Panc1 (cell line): Measurements from ENCODE around the gene RNF186.

Experiments
- POLR2AphosphoS5 ChIP-seq: IDR thresholded peaks from 2 replicates; pipeline ENCODE4 v1.6.1; 2012; ENCODE audit warnings: mild to moderate bottlenecking, low read depth, low read length, moderate library complexity
- TF ChIP-seq, protein P1 (sequence below): fragments of 450-650 bp; IDR thresholded peaks from 2 replicates; pipeline ENCODE4 v1.5.1; 2017; ENCODE audit warnings: mild to moderate bottlenecking

DNA sequence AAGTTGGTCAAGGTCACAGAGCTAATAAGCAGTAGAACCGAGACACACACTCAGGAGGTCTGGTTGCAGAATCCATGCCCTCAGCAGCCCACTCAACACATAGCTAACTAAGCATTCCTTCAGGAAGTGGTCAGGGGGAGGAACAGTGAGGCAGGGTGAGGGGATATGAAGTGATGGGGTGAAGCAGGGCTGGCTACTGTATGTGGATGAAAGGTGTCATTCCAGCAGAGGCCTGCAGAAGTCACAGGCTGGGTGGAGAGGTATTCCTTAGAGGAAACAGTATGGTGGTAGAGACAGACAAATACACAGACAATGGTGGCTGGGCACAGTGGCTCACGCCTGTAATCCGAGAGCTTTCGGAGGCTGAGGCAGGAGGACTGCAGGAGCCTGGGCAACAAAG is 29.4 kb downstream of the RNF186 start:
- TF ChIP-seq, protein P1, sequence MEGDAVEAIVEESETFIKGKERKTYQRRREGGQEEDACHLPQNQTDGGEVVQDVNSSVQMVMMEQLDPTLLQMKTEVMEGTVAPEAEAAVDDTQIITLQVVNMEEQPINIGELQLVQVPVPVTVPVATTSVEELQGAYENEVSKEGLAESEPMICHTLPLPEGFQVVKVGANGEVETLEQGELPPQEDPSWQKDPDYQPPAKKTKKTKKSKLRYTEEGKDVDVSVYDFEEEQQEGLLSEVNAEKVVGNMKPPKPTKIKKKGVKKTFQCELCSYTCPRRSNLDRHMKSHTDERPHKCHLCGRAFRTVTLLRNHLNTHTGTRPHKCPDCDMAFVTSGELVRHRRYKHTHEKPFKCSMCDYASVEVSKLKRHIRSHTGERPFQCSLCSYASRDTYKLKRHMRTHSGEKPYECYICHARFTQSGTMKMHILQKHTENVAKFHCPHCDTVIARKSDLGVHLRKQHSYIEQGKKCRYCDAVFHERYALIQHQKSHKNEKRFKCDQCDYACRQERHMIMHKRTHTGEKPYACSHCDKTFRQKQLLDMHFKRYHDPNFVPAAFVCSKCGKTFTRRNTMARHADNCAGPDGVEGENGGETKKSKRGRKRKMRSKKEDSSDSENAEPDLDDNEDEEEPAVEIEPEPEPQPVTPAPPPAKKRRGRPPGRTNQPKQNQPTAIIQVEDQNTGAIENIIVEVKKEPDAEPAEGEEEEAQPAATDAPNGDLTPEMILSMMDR = no peak
- no peak for TF ChIP-seq POLR2AphosphoS5
